ENCODE data around the gene SEMA4D. TPM values are rescaled to one million over a fixed set of nuclear protein-coding genes. Genes with fewer than 3 reads are reported as not detected.

The SEMA4D gene
- total RNA-seq, 1 donor from 2014 or later = 46.2 TPM

- intact Hi-C loops (cut with DNase I) = no loop called here
- ATAC-seq (peak; percentile 43), DNase-seq (no peak)
- Histone ChIP-seq H3K27ac (no peak overlapping the region), H3K4me3 (no peak overlapping the region), H3K27me3 (no peaks in the 10 kb centered on the region), H3K9me3 (no peaks in the 10 kb centered on the region), H3K4me1 (peaks cover 6% of the 10 kb centered on the region), H3K36me3 (no peaks in the 10 kb centered on the region)
- no peak for TF ChIP-seq CTCF (IDR thresholded peaks at IDR 0.05)
Observed at GRCh38 chr9:89417832-89418473, 80.0 kb downstream of the SEMA4D start.

- no peak for DNase-seq
- TF ChIP-seq CTCF (IDR thresholded peaks at IDR 0.05) = no peak
- no peaks in the 10 kb centered on the region for H3K4me1 ChIP-seq
- ATAC-seq = no peak
- intact Hi-C loops (cut with DNase I) = no loop called here
- H3K4me3 ChIP-seq = no peak overlapping the region
- H3K36me3 ChIP-seq = no peaks in the 10 kb centered on the region
- no peaks in the 10 kb centered on the region for H3K27me3 ChIP-seq
- H3K27ac ChIP-seq = no peak overlapping the region
- H3K9me3 ChIP-seq = no peaks in the 10 kb centered on the region
Observed at GRCh38 chr9:89414670-89415324, 83.1 kb downstream of the SEMA4D start.

- H3K36me3 ChIP-seq = no peaks in the 10 kb centered on the region
- TF ChIP-seq CTCF (IDR thresholded peaks at IDR 0.05) = no peak
- DNase-seq = no peak
- intact Hi-C loops (cut with DNase I) = no loop called here
- H3K4me1 ChIP-seq = no peaks in the 10 kb centered on the region
- no peak for ATAC-seq
- H3K27me3 ChIP-seq = no peaks in the 10 kb centered on the region
- no peak overlapping the region for H3K4me3 ChIP-seq
- no peak overlapping the region for H3K27ac ChIP-seq
- H3K9me3 ChIP-seq = no peaks in the 10 kb centered on the region
Observed at GRCh38 chr9:89413963-89414638, 83.8 kb downstream of the SEMA4D start.

GRCh38 chr9:89412951-89413350 is 85.0 kb downstream of the SEMA4D start:
- Histone ChIP-seq H3K27me3 (no peaks in the 10 kb centered on the region), H3K36me3 (no peaks in the 10 kb centered on the region), H3K9me3 (no peaks in the 10 kb centered on the region), H3K4me3 (no peak overlapping the region), H3K4me1 (no peaks in the 10 kb centered on the region), H3K27ac (no peak overlapping the region)
- ATAC-seq = no peak
- no peak for TF ChIP-seq CTCF (IDR thresholded peaks at IDR 0.05)
- no peak for DNase-seq
- intact Hi-C loops (cut with DNase I) = no loop called here

- Histone ChIP-seq H3K27ac (no peak overlapping the region), H3K9me3 (no peaks in the 10 kb centered on the region), H3K27me3 (no peaks in the 10 kb centered on the region), H3K4me1 (no peaks in the 10 kb centered on the region), H3K36me3 (no peaks in the 10 kb centered on the region), H3K4me3 (no peak overlapping the region)
- intact Hi-C loops (cut with DNase I) = no loop called here
- no peak for ATAC-seq
- DNase-seq = no peak
- no peak for TF ChIP-seq CTCF (IDR thresholded peaks at IDR 0.05)
Observed at GRCh38 chr9:89412541-89412940, 85.4 kb downstream of the SEMA4D start.
